ENCODE measurements around the gene GRK6. TPM values are rescaled to one million over a fixed set of nuclear protein-coding genes. Genes with fewer than 3 reads are reported as not detected.
A peak's percentile ranks its signal among the peaks of the same experiment; 100 is the strongest.

Gene GRK6
- total RNA-seq, 1 experiment from 2014 or later = 82.3 TPM

GRCh38 chr5:177389241-177390169 is 37.0 kb upstream of the GRK6 start:
- intact Hi-C loops (cut with micrococcal nuclease; ENCODE audit: unreplicated experiment) = loop anchor here (1.0 to 5.0 kb wide), 7 partner anchors 13 to 275 kb away; partner anchors contain the start of genes GRK6 and LMAN2
- ChIA-PET CTCF (interaction anchor here (0.6 to 2.6 kb wide), 19 partner anchors 10 to 318 kb away, joined by 3 to 53 read pairs (median 5); partner anchors contain the start of gene GRK6), POLR2A (ENCODE audit: unreplicated experiment) (interaction anchor here (0.6 to 1.7 kb wide), 7 partner anchors 19 to 113 kb away, joined by 3 to 23 read pairs (median 7); partner anchors contain the start of genes GRK6 and PDLIM7)
- Histone ChIP-seq H3K27me3 (ENCODE audit: insufficient read depth, low read depth) (no peaks in the 10 kb centered on the region), H3K4me1 (replicated peaks; ENCODE audit: insufficient read depth) (peaks cover 35% of the 10 kb centered on the region), H3K9me3 (ENCODE audit: insufficient read depth, low read depth) (no peaks in the 10 kb centered on the region), H3K27ac (peak overlapping the region; percentile 96), H3K9me2 (ENCODE audit: insufficient read depth) (no peaks in the 10 kb centered on the region), H2AFZ (peak overlapping the region; percentile 50; the same call in 1 of the 2 replicates), H3K4me3 (peak overlapping the region; percentile 25; the same call in 1 of the 2 replicates), H3K36me3 (ENCODE audit: low read depth) (no peaks in the 10 kb centered on the region), H4K20me1 (ENCODE audit: insufficient read depth) (no peaks in the 10 kb centered on the region), H3K79me2 (ENCODE audit: low read depth) (no peaks in the 10 kb centered on the region), H3F3A (ENCODE audit: insufficient read depth, low read depth) (peaks cover 26% of the 10 kb centered on the region), H3K4me2 (peak overlapping the region; percentile 75)
- no peak for TF ChIP-seq EZH2 (IDR thresholded peaks at IDR 0.05; ENCODE audit: low read depth)
- no peak for TF ChIP-seq CTCF (conservative IDR thresholded peaks at IDR 0.05)
- BruUV-seq (replicated peaks) = no TSS peak
- peak; percentile 88 to 95 for DNase-seq

GRCh38 chr5:177390363-177391300 is 35.8 kb upstream of the GRK6 start:
- Histone ChIP-seq H3K36me3 (ENCODE audit: low read depth) (no peaks in the 10 kb centered on the region), H3K4me2 (peak overlapping the region; percentile 75), H3K9me2 (ENCODE audit: insufficient read depth) (no peaks in the 10 kb centered on the region), H3F3A (ENCODE audit: insufficient read depth, low read depth) (peaks cover 26% of the 10 kb centered on the region), H2AFZ (peak overlapping the region; percentile 50; the same call in 1 of the 2 replicates), H4K20me1 (ENCODE audit: insufficient read depth) (no peaks in the 10 kb centered on the region), H3K4me1 (replicated peaks; ENCODE audit: insufficient read depth) (peaks cover 35% of the 10 kb centered on the region), H3K79me2 (ENCODE audit: low read depth) (no peaks in the 10 kb centered on the region), H3K27ac (peak overlapping the region; percentile 96), H3K27me3 (ENCODE audit: insufficient read depth, low read depth) (no peaks in the 10 kb centered on the region), H3K9me3 (ENCODE audit: insufficient read depth, low read depth) (no peaks in the 10 kb centered on the region), H3K4me3 (peak overlapping the region; percentile 25; the same call in 1 of the 2 replicates)
- intact Hi-C loops (cut with micrococcal nuclease; ENCODE audit: unreplicated experiment) = loop anchor here (1.0 to 5.0 kb wide), 6 partner anchors 12 to 111 kb away; partner anchors contain the start of genes GRK6 and LMAN2
- DNase-seq = peak; percentile 78 to 89
- TSS peak; percentile 36 for BruUV-seq (replicated peaks)
- TF ChIP-seq EZH2 (IDR thresholded peaks at IDR 0.05; ENCODE audit: low read depth) = no peak
- peak; percentile 97 for TF ChIP-seq CTCF (conservative IDR thresholded peaks at IDR 0.05)
- ChIA-PET POLR2A (ENCODE audit: unreplicated experiment) (interaction anchor here (0.5 to 1.7 kb wide), 9 partner anchors 20 to 741 kb away, joined by 3 to 16 read pairs (median 7); partner anchors contain the start of genes LMAN2 and PDLIM7), CTCF (interaction anchor here (0.6 to 2.6 kb wide), 16 partner anchors 12 to 319 kb away, joined by 3 to 53 read pairs (median 5); partner anchors contain the start of genes GRK6 and PDLIM7)
